Lower leg skin (tissue), 3 donors: ENCODE data around the gene TLCD2.

Experiments used
- CTCF ChIP-seq, 3 donors: fragments of 450-650 bp; IDR thresholded peaks; one replicate each; pipeline ENCODE4 v1.5.1; 2016; ENCODE audit warnings: antibody characterized with exemption in 3 of 3, mild to moderate bottlenecking in 3 of 3, moderate library complexity in 2 of 3
- POLR2A ChIP-seq, 2 donors: fragments of 450-650 bp; IDR thresholded peaks; one replicate each; pipeline ENCODE4 v1.6.1; 2016 to 2017; ENCODE audit warnings: antibody characterized with exemption in 2 of 2, mild to moderate bottlenecking in 1 of 2, moderate library complexity in 1 of 2

- TF ChIP-seq CTCF (IDR thresholded peaks at IDR 0.05): no peak
- TF ChIP-seq POLR2A (IDR thresholded peaks at IDR 0.05): no peak
Observed at GRCh38 chr17:1746975-1747543, 36.9 kb upstream of the TLCD2 start.
